VCaP (cell line): ENCODE measurements around the gene GRM7.
A peak's percentile ranks its signal among the peaks of the same experiment; 100 is the strongest.
"Not testable (repeated sequence)": the region's sequence is repeated elsewhere in the genome, so short reads cannot be mapped to it uniquely, and the experiment has no call there.

Experiments
- H3K27ac ChIP-seq: fragments of 450-650 bp; 2 replicates; pipeline ENCODE4 v1.5.1; 2017
- CTCF ChIP-seq: fragments of 450-650 bp; conservative IDR thresholded peaks from 2 replicates; pipeline ENCODE4 v1.5.1; 2017; ENCODE audit warnings: mild to moderate bottlenecking, moderate library complexity

GRM7 gene

DNA sequence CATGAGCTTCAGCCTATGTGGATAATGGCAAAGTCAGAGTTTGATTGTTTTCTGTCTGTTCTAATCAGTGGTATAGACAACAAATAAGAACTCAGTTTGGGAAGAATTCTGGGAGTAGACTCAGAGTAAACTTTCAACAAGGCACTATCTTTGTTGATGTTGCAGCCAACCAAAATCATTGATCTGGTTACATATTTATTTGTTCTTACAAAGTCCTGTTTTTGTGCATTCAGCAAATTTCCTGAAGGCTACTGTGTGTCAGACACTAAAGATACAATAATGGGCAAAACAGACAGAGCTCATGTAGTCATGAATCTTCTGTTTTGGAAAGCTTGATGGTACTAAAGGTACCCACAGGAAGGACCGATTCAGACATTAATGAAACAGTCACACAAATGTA lies 55.0 kb downstream of the GRM7 start:
- TF ChIP-seq CTCF, result no peak
- no peak overlapping the region for H3K27ac ChIP-seq

DNA sequence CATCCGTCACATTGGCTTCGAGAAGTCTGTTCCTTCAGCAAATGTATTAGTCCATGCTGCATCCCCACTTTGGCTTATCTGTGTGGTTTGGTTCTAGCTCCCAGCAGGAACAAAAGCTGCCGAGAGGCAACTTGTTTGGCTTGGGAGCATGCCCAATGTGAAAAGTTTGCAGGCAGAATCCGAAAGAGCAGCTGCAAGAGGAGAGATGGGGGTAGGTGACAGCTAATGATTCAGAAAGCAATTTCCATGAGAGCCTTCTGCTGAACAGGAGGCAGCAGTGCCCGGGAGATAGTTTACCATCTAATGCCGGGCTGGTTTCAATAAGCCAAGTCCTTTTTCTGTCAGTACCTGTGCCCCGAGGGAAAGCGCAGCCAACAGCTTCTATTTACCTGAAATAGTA lies 60.2 kb downstream of the GRM7 start:
- TF ChIP-seq CTCF, result no peak
- no peak overlapping the region; the same call in 1 of the 2 replicates for H3K27ac ChIP-seq

DNA sequence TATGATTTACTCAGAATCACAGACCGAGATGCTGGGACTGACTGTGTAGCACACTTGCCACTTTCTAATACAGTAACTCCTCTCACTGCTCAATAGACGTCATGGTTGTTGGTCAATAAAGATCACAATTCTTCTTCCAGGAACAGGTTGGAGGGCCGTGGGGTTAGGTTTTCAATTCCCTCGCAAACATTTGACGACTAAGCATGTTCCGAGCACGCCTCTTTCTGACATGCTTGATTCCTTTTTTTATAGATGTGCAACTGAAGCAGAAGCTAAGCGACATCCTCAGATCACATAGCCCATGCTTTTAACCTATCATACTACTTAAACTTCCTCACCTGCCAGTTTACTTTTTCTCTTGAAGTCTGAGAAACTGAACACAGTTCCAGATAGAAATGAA lies 61.0 kb downstream of the GRM7 start:
- no peak for TF ChIP-seq CTCF
- H3K27ac ChIP-seq, result no peak overlapping the region

DNA sequence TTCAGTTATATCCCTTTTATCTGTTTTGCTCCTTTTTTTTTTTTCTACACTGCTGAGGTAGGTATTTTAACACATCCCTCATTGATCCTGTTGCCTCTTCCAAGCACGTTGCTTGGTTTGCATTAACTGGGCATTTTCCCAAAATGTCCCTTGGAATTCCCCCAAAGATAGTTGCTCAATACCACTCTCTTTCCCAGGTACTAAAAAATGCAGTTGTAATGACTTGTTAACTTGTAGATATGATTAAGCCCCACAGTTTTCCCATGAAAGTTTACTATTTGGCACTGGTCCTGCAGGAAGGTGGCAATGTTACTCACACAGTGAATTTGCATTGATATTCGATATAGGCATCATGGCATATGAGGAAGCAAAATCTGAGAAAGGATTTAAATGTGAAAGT lies 67.1 kb downstream of the GRM7 start:
- H3K27ac ChIP-seq, result no peak overlapping the region
- no peak for TF ChIP-seq CTCF

DNA sequence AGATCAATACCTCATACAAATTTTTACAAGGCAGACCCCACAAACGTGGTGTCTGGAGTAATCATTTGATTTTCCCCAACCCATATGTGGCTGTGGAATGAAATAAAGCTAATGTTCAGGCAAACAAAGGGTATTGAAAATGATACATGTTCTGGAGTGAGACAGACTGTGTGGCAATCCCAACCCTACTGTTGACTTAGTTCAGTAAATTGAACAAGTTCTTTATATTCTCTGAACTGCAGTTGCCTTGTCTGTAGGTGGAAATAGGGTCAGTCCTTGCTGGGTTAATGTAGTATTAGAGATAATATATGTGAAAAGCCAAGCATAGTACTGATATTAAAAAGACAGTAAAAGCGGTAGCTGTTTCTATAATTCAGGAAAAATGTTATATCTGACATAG lies 69.0 kb downstream of the GRM7 start:
- TF ChIP-seq CTCF, result no peak

DNA sequence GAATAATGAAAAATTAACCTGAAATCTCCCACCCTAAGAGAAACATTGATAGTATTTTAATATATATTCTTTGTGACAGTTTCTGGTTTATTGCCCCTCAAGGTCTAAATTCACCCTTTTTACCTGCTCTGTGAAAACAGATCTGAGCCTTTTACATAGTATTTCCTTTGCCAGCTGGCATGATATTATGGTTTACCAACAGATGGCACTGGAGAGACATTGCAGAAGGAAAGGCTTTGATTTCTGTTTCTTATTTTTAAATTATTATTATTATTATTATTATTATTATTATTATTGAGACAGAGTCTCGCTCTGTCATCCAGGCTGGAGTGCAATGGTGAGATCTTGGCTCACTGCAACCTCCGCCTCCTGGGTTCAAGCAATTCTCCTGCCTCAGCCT lies 74.5 kb downstream of the GRM7 start:
- peak; percentile 68 for TF ChIP-seq CTCF
- not testable (repeated sequence) for H3K27ac ChIP-seq

More for the DNA sequence above, 69.0 kb downstream of the GRM7 start:
- H3K27ac ChIP-seq, result no peak overlapping the region

GRCh38 chr3:6935970-6936369 lies 75.1 kb downstream of the GRM7 start:
- TF ChIP-seq CTCF, result no peak
- no peak overlapping the region for H3K27ac ChIP-seq

GRCh38 chr3:6962801-6963200 lies 101.9 kb downstream of the GRM7 start:
- no peak overlapping the region for H3K27ac ChIP-seq
- no peak for TF ChIP-seq CTCF
